K562 (cell line): ENCODE data around the gene NLE1. TPM values are rescaled to one million over a fixed set of nuclear protein-coding genes. Genes with fewer than 3 reads are reported as not detected.

Experiments
- ARHGAP35 ChIP-seq: fragments of 450-650 bp; IDR thresholded peaks from 2 replicates; pipeline ENCODE4 v1.6.1; 2018; ENCODE audit not compliant: partially characterized antibody
- BCL6 ChIP-seq: fragments of 250-450 bp; sonication (Bioruptor Pico); IDR thresholded peaks from 2 replicates; pipeline ENCODE4 v1.4.0; 2020
- BCOR ChIP-seq: fragments of 450-650 bp; IDR thresholded peaks from 2 replicates; pipeline ENCODE4 v1.6.1; 2016
- EWSR1 ChIP-seq: fragments of 450-650 bp; IDR thresholded peaks from 2 replicates; pipeline ENCODE4 v1.6.1; 2018; ENCODE audit warnings: borderline replicate concordance, mild to moderate bottlenecking, low read depth, moderate library complexity; ENCODE audit not compliant: partially characterized antibody
- FIP1L1 ChIP-seq: fragments of 200-400 bp; formaldehyde crosslinking; IDR thresholded peaks from 2 replicates; pipeline ENCODE4 v1.6.1; 2018; ENCODE audit warnings: mild to moderate bottlenecking, low read depth, low read length; ENCODE audit not compliant: poor library complexity, severe bottlenecking
- GABPB2 ChIP-seq: fragments of 250-450 bp; sonication (Bioruptor Pico); conservative IDR thresholded peaks from 2 replicates; pipeline ENCODE4 v1.5.1; 2021; ENCODE audit warnings: mild to moderate bottlenecking
- HDAC2 ChIP-seq: fragments of 450-650 bp; IDR thresholded peaks from 2 replicates; pipeline ENCODE4 v1.6.1; 2016; ENCODE audit warnings: mild to moderate bottlenecking
- MAZ ChIP-seq, 2 experiments: fragments of 450-650 bp in 1 of 2; sonication (generic) in 1 of 2; formaldehyde crosslinking; IDR thresholded peaks in 1 of 2; conservative IDR thresholded peaks in 1 of 2; 2 replicates each; pipeline versions ENCODE4 v1.4.0 to v1.5.0; 2020; ENCODE audit warnings: mild to moderate bottlenecking in 1 of 2, missing genetic modification reagents in 1 of 2
- MNT ChIP-seq, 2 experiments: fragments of 450-650 bp; conservative IDR thresholded peaks; 2 replicates each; pipeline ENCODE4 v1.6.1; 2017; ENCODE audit warnings: mild to moderate bottlenecking in 2 of 2, moderate library complexity in 2 of 2
- NONO ChIP-seq, 2 experiments: fragments of 200-400 bp in 1 of 2; fragments of 450-650 bp in 1 of 2; formaldehyde crosslinking in 1 of 2; IDR thresholded peaks; 2 replicates each; pipeline ENCODE4 v1.6.1; 2017; ENCODE audit warnings: low read depth in 2 of 2, mild to moderate bottlenecking in 2 of 2, moderate library complexity in 2 of 2, low read length in 1 of 2
- POLR2H ChIP-seq: IDR thresholded peaks from 2 replicates; pipeline ENCODE4 v1.6.1; 2016; ENCODE audit warnings: missing genetic modification characterization, low read depth, mild to moderate bottlenecking, control low read depth, missing compliant biosample characterization, moderate library complexity
- SMARCA4 ChIP-seq: fragments of 450-650 bp; IDR thresholded peaks from 2 replicates; pipeline ENCODE4 v1.6.1; 2016
- SMC3 ChIP-seq: conservative IDR thresholded peaks from 2 replicates; pipeline ENCODE4 v1.6.1; 2011; ENCODE audit warnings: low read depth, low read length, improper control_type of control experiment; ENCODE audit not compliant: insufficient read depth
- SRSF1 ChIP-seq: fragments of 200-400 bp; formaldehyde crosslinking; IDR thresholded peaks from 2 replicates; pipeline ENCODE4 v1.6.1; 2017; ENCODE audit warnings: mild to moderate bottlenecking, low read depth, low read length, moderate library complexity
- ZBTB11 ChIP-seq, 3 experiments: fragments of 200-800 bp in 1 of 3; fragments of 250-450 bp in 1 of 3; fragments of 450-650 bp in 1 of 3; sonication (Bioruptor Pico) in 1 of 3; sonication (Bioruptor generic) in 1 of 3; formaldehyde crosslinking in 1 of 3; IDR thresholded peaks; 2 replicates each; pipeline versions ENCODE4 v1.6.1 to v1.8.0; 2016 to 2022; ENCODE audit warnings: mild to moderate bottlenecking in 2 of 3, missing genetic modification characterization in 2 of 3, missing compliant biosample characterization in 1 of 3, moderate library complexity in 1 of 3
- ZBTB7A ChIP-seq: IDR thresholded peaks from 2 replicates; pipeline ENCODE4 v1.6.1; 2011; ENCODE audit warnings: low read depth, mild to moderate bottlenecking, low read length, moderate library complexity, borderline replicate concordance; ENCODE audit not compliant: control insufficient read depth
- ZNF121 ChIP-seq: sonication (generic); formaldehyde crosslinking; conservative IDR thresholded peaks from 2 replicates; pipeline ENCODE4 v1.8.0; 2022; ENCODE audit warnings: missing genetic modification reagents
- polyA plus RNA-seq, 8 experiments: library from polyadenylated mRNA; depleted of rRNA in 4 of 8; stranded (reverse) in 5 of 8; unstranded in 3 of 8; fragments of >200 nt; fragmentation: Nextera tagmentation in 2 of 8; fragmentation: Illumina TruSeq in 1 of 8; extraction: Ambion mirVana in 2 of 8; extraction: Trizol in 1 of 8; gene quantifications; 2 replicates each; pipeline versions ENCODE4 v1.2.1 to v1.2.3, GENCODE V29; 2011 to 2014; ENCODE audit warnings: inconsistent platforms in 1 of 8, missing spikeins in 1 of 8
- total RNA-seq, 7 experiments: library from RNA; depleted of rRNA in 6 of 7; stranded (reverse); fragments of >200 nt in 6 of 7; fragmentation: Illumina TruSeq in 2 of 7; extraction: Trizol in 2 of 7; gene quantifications; 2 replicates each; pipeline versions ENCODE4 v1.2.1 to v1.2.3, GENCODE V29; 2011 to 2021; ENCODE audit warnings: low replicate concordance in 1 of 7
- TF ChIP-seq, protein P1 (sequence below), 2 experiments: IDR thresholded peaks; 2 replicates each; pipeline ENCODE4 v1.6.1; 2011; ENCODE audit warnings: borderline replicate concordance in 1 of 2, control low read depth in 1 of 2, low read depth in 1 of 2, low read length in 1 of 2, mild to moderate bottlenecking in 1 of 2, mixed read lengths in 1 of 2, moderate library complexity in 1 of 2; ENCODE audit not compliant: insufficient read depth in 1 of 2, insufficient read length in 1 of 2, poor library complexity in 1 of 2, severe bottlenecking in 1 of 2; ENCODE audit errors: extremely low read depth in 1 of 2
- TF ChIP-seq, protein P2 (sequence below): sonication (generic); formaldehyde crosslinking; IDR thresholded peaks from 2 replicates; pipeline ENCODE4 v1.9.0; 2022; ENCODE audit warnings: mild to moderate bottlenecking, missing genetic modification reagents

The NLE1 gene
- total and polyA plus RNA-seq, 9 of the 15 experiments (the other 6 are each of a cell fraction or from before 2014, with no cell fraction given): 3.8 to 69.0 (median 29.4) TPM

GRCh38 chr17:35088881-35089585 is 53.1 kb downstream of the NLE1 start (continued):
- TF ChIP-seq MNT (conservative IDR thresholded peaks at IDR 0.05): 0 out of 4 replicates have a peak, but pooled peaks of 1 of the 2 experiments have one; percentile 13
- no peak for TF ChIP-seq ZBTB11 (CRISPR knock-in tag; IDR thresholded peaks at IDR 0.05)
- peak; percentile 42 for TF ChIP-seq FIP1L1
- peak; percentile 63 for TF ChIP-seq SMC3
- no peak for TF ChIP-seq EWSR1
- TF ChIP-seq BCOR: no peak
- TF ChIP-seq GABPB2 (CRISPR knock-in tag): no peak
- no peak for TF ChIP-seq SMARCA4
- TF ChIP-seq BCL6 (CRISPR knock-in tag): no peak
- TF ChIP-seq ARHGAP35: no peak
- TF ChIP-seq, protein P1, sequence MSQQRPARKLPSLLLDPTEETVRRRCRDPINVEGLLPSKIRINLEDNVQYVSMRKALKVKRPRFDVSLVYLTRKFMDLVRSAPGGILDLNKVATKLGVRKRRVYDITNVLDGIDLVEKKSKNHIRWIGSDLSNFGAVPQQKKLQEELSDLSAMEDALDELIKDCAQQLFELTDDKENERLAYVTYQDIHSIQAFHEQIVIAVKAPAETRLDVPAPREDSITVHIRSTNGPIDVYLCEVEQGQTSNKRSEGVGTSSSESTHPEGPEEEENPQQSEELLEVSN (IDR thresholded peaks at IDR 0.05; ENCODE audit: borderline replicate concordance in 1 of 2, extremely low read depth in 1 of 2, insufficient read depth in 1 of 2, insufficient read length in 1 of 2, low read depth in 1 of 2, low read length in 1 of 2, poor library complexity in 1 of 2, severe bottlenecking in 1 of 2): peak; percentile 74 to 91
- TF ChIP-seq, protein P2, sequence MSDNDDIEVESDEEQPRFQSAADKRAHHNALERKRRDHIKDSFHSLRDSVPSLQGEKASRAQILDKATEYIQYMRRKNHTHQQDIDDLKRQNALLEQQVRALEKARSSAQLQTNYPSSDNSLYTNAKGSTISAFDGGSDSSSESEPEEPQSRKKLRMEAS: no peak
- peak; percentile 26 to 71; a peak in 2 of 4 replicates for TF ChIP-seq NONO (IDR thresholded peaks at IDR 0.05; ENCODE audit: low read depth in 2 of 2, low read length in 1 of 2)
- TF ChIP-seq POLR2H (tag): peak; percentile 30
- 0 out of 2 replicates have a peak, but pooled peaks have one; percentile 3 for TF ChIP-seq HDAC2
- no peak for TF ChIP-seq SRSF1
- TF ChIP-seq MAZ (CRISPR knock-in tag; conservative IDR thresholded peaks at IDR 0.05 in 1 of 2, IDR thresholded peaks at IDR 0.05 in 1 of 2): peak in 1 of 2 experiments; percentile 80; a peak in 2 of 4 replicates
- no peak for TF ChIP-seq ZNF121 (CRISPR knock-in tag)
- peak; percentile 90; the same call in 1 of the 2 replicates for TF ChIP-seq ZBTB7A
